SU-DHL-6 (cell line): Measurements from ENCODE around the gene KDSR.

Source experiments
- H2AFZ ChIP-seq: fragments of 200-600 bp; sonication (generic); 2 replicates; pipeline ENCODE4 v1.6.1; 2014; ENCODE audit warnings: low read depth, mild to moderate bottlenecking, moderate library complexity, mixed read lengths, antibody characterized with exemption, low read length; ENCODE audit not compliant: severe bottlenecking
- H3F3A ChIP-seq: fragments of 200-600 bp; shearing (Covaris generic); 2 replicates; pipeline ENCODE4 v1.6.0; 2016; ENCODE audit warnings: antibody characterized with exemption, mild to moderate bottlenecking; ENCODE audit not compliant: insufficient read depth
- H3K27ac ChIP-seq: fragments of 200-600 bp; sonication (generic); 2 replicates; pipeline ENCODE4 v1.5.1; 2016; ENCODE audit warnings: low read depth, mild to moderate bottlenecking, low read length, moderate library complexity, mixed read lengths
- H3K27me3 ChIP-seq: fragments of 200-600 bp; sonication (generic), shearing (Covaris generic); 2 replicates; pipeline ENCODE4 v1.6.0; 2014; ENCODE audit warnings: mild to moderate bottlenecking, low read length
- H3K36me3 ChIP-seq: fragments of 200-600 bp; sonication (generic); 2 replicates; pipeline ENCODE4 v1.6.1; 2014; ENCODE audit warnings: mild to moderate bottlenecking, low read length, mixed read lengths
- H3K4me2 ChIP-seq: fragments of 300-600, 200-600 bp; shearing (Covaris generic), sonication (generic); 2 replicates; pipeline ENCODE4 v1.6.0; 2014; ENCODE audit warnings: low read length, low read depth, mild to moderate bottlenecking; ENCODE audit not compliant: poor library complexity, severe bottlenecking
- H3K4me3 ChIP-seq: fragments of 200-600 bp; sonication (generic); 2 replicates; pipeline ENCODE4 v1.5.1; 2014; ENCODE audit warnings: antibody characterized with exemption, low read length, mild to moderate bottlenecking, mixed read lengths; ENCODE audit not compliant: insufficient read depth, poor library complexity, severe bottlenecking
- H3K79me2 ChIP-seq: fragments of 200-600 bp; sonication (generic); 2 replicates; pipeline ENCODE4 v1.6.1; 2014; ENCODE audit warnings: mild to moderate bottlenecking, low read length, moderate library complexity; ENCODE audit not compliant: insufficient read depth
- H3K9ac ChIP-seq: fragments of 200-600 bp; sonication (generic); 2 replicates; pipeline ENCODE4 v1.7.0; 2014; ENCODE audit warnings: mild to moderate bottlenecking, low read length
- H3K9me2 ChIP-seq: fragments of 200-600 bp; sonication (generic); replicated peaks from 2 replicates; pipeline ENCODE4 v1.6.1; 2014; ENCODE audit warnings: low read length; ENCODE audit not compliant: insufficient read depth
- H3K9me3 ChIP-seq: fragments of 200-600 bp; sonication (generic); 2 replicates; pipeline ENCODE4 v1.6.1; 2014; ENCODE audit warnings: low read length, mixed read lengths; ENCODE audit not compliant: insufficient read depth
- H4K20me1 ChIP-seq: fragments of 200-600 bp; sonication (generic); 2 replicates; pipeline ENCODE4 v1.6.1; 2014; ENCODE audit warnings: low read depth, mild to moderate bottlenecking, antibody characterized with exemption, low read length, moderate library complexity, mixed read lengths
- CTCF ChIP-seq: fragments of 200-600 bp; sonication (generic); IDR thresholded peaks from one replicate; pipeline ENCODE4 v1.5.1; 2017; ENCODE audit warnings: antibody characterized with exemption, mild to moderate bottlenecking, low read length, moderate library complexity; ENCODE audit not compliant: insufficient read depth, poor library complexity, severe bottlenecking
- EZH2phosphoT487 ChIP-seq: fragments of 200-600 bp; sonication (generic), shearing (Covaris generic); conservative IDR thresholded peaks from 2 replicates; pipeline ENCODE4 v1.6.1; 2018; ENCODE audit warnings: mild to moderate bottlenecking, antibody characterized with exemption, low read length, moderate library complexity, mixed read lengths

KDSR gene

GRCh38 chr18:63367053-63367953, at the start of gene KDSR:
Gene KDSR (minus strand): TSS chr18:63367206. CDS start chr18:63367118, 88 bp downstream.
- Histone ChIP-seq H3K79me2 (no peaks in the 10 kb centered on the region), H3F3A (no peaks in the 10 kb centered on the region), H3K27me3 (no peaks in the 10 kb centered on the region), H3K4me2 (peak within 1 kb of the TSS; percentile 88), H3K9ac (peak within 1 kb of the TSS; percentile 79), H4K20me1 (no peaks in the 10 kb centered on the region), H3K4me3 (peak within 1 kb of the TSS; percentile 75), H3K36me3 (no peaks in the 10 kb centered on the region), H2AFZ (peak within 1 kb of the TSS; percentile 91), H3K27ac (no peak within 1 kb of the TSS), H3K9me2 (no peaks in the 10 kb centered on the region), H3K9me3 (no peaks in the 10 kb centered on the region)
- TF ChIP-seq EZH2phosphoT487 (no peak), CTCF (no peak)

GRCh38 chr18:63412953-63413352, 45.9 kb upstream of the KDSR start:
- H3K79me2 ChIP-seq = peaks cover 60% of the 10 kb centered on the region
- H4K20me1 ChIP-seq = peaks cover 18% of the 10 kb centered on the region; the same call in 1 of the 2 replicates
- no peak overlapping the region for H3K4me2 ChIP-seq

GRCh38 chr18:63410792-63411191, 43.8 kb upstream of the KDSR start:
- Histone ChIP-seq H3K9ac (no peak overlapping the region), H3F3A (no peaks in the 10 kb centered on the region), H3K9me3 (no peaks in the 10 kb centered on the region), H3K79me2 (peaks cover 38% of the 10 kb centered on the region), H3K9me2 (no peaks in the 10 kb centered on the region), H2AFZ (no peak overlapping the region), H3K4me3 (no peak overlapping the region), H3K27me3 (no peaks in the 10 kb centered on the region), H4K20me1 (peaks cover 14% of the 10 kb centered on the region; the same call in 1 of the 2 replicates), H3K36me3 (peaks cover 50% of the 10 kb centered on the region), H3K4me2 (no peak overlapping the region), H3K27ac (no peak overlapping the region)
- no peak for TF ChIP-seq CTCF
- TF ChIP-seq EZH2phosphoT487 = no peak

More at GRCh38 chr18:63412953-63413352, 45.9 kb upstream of the KDSR start:
- no peaks in the 10 kb centered on the region for H3K9me2 ChIP-seq
- H3F3A ChIP-seq = no peaks in the 10 kb centered on the region
- no peak overlapping the region for H3K9ac ChIP-seq
- H3K4me3 ChIP-seq = no peak overlapping the region
- H2AFZ ChIP-seq = no peak overlapping the region
- H3K27ac ChIP-seq = no peak overlapping the region
- H3K27me3 ChIP-seq = no peaks in the 10 kb centered on the region
- no peak for TF ChIP-seq EZH2phosphoT487
- no peak for TF ChIP-seq CTCF
- no peaks in the 10 kb centered on the region for H3K9me3 ChIP-seq
- H3K36me3 ChIP-seq = peaks cover 37% of the 10 kb centered on the region
